GM23338 (cell line): ENCODE results near the gene IFITM10. TPM values are rescaled to one million over a fixed set of nuclear protein-coding genes. Genes with fewer than 3 reads are reported as not detected.

Source experiments
- ATAC-seq: fragments of 200-7000 bp; cut with Tn5 transposase; 3 replicates; pipeline ENCODE4 v1.9.1; 2020
- DNase-seq: peaks from one replicate; pipeline ENCODE4 v3.0.0-alpha.2; 2015; ENCODE audit warnings: low spot score
- H2AFZ ChIP-seq: fragments of 200-600 bp; sonication (generic); 2 replicates; pipeline ENCODE4 v1.8.0; 2016; ENCODE audit warnings: antibody characterized with exemption, mild to moderate bottlenecking, moderate library complexity
- H3F3A ChIP-seq: fragments of 200-600 bp; sonication (generic); replicated peaks from 2 replicates; pipeline ENCODE4 v1.8.0; 2017; ENCODE audit warnings: antibody characterized with exemption, mixed run types, low read depth
- H3K27ac ChIP-seq: fragments of 200-600 bp; sonication (generic); 2 replicates; pipeline ENCODE4 v1.6.1; 2016; ENCODE audit warnings: low read depth
- H3K27me3 ChIP-seq: fragments of 200-600 bp; sonication (generic); 2 replicates; pipeline ENCODE4 v1.8.0; 2016; ENCODE audit warnings: mild to moderate bottlenecking, mixed run types, moderate library complexity; ENCODE audit not compliant: insufficient read depth
- H3K36me3 ChIP-seq: fragments of 200-600 bp; sonication (generic); 2 replicates; pipeline ENCODE4 v1.8.0; 2016; ENCODE audit warnings: mild to moderate bottlenecking; ENCODE audit not compliant: insufficient read depth
- H3K4me1 ChIP-seq: fragments of 200-600 bp; sonication (generic); 2 replicates; pipeline ENCODE4 v1.8.0; 2016; ENCODE audit warnings: mild to moderate bottlenecking, moderate library complexity; ENCODE audit not compliant: insufficient read depth
- H3K4me2 ChIP-seq: fragments of 200-600 bp; sonication (generic); 2 replicates; pipeline ENCODE4 v1.7.1; 2017; ENCODE audit warnings: mixed run types
- H3K4me3 ChIP-seq: fragments of 200-600 bp; sonication (generic); 2 replicates; pipeline ENCODE4 v1.6.1; 2016; ENCODE audit warnings: mixed run types
- H3K79me2 ChIP-seq: fragments of 200-600 bp; sonication (generic); replicated peaks from 2 replicates; pipeline ENCODE4 v1.8.0; 2017; ENCODE audit warnings: mild to moderate bottlenecking; ENCODE audit not compliant: insufficient read depth
- H3K9me2 ChIP-seq: fragments of 200-600 bp; sonication (generic); 2 replicates; pipeline ENCODE4 v1.8.0; 2017; ENCODE audit not compliant: insufficient read depth
- H4K20me1 ChIP-seq: fragments of 200-600 bp; sonication (generic); replicated peaks from 2 replicates; pipeline ENCODE4 v1.8.0; 2017; ENCODE audit warnings: mild to moderate bottlenecking; ENCODE audit not compliant: insufficient read depth
- H3K27ac Mint-ChIP-seq: 2 replicates; pipeline ENCODE4 v1.8.0; 2020; ENCODE audit warnings: inconsistent platforms, mild to moderate bottlenecking, moderate library complexity, mixed read lengths
- H3K27me3 Mint-ChIP-seq: 3 replicates; pipeline ENCODE4 v1.8.0; 2022; ENCODE audit warnings: low read depth, mild to moderate bottlenecking, moderate library complexity, mixed read lengths, inconsistent platforms; ENCODE audit not compliant: insufficient read depth, poor library complexity
- H3K36me3 Mint-ChIP-seq: 3 replicates; pipeline ENCODE4 v1.8.0; 2021; ENCODE audit warnings: low read depth, mild to moderate bottlenecking, inconsistent platforms, moderate library complexity, mixed read lengths
- H3K4me1 Mint-ChIP-seq: 3 replicates; pipeline ENCODE4 v1.8.0; 2020; ENCODE audit warnings: mild to moderate bottlenecking, inconsistent platforms, mixed read lengths
- H3K4me3 Mint-ChIP-seq: 3 replicates; pipeline ENCODE4 v1.8.0; 2021; ENCODE audit warnings: moderate library complexity, mild to moderate bottlenecking, inconsistent platforms, mixed read lengths
- H3K9me3 Mint-ChIP-seq: 3 replicates; pipeline ENCODE4 v1.8.0; 2020; ENCODE audit warnings: moderate library complexity, mild to moderate bottlenecking, inconsistent platforms, mixed read lengths
- EZH2phosphoT487 ChIP-seq: fragments of 200-600 bp; sonication (generic); IDR thresholded peaks from one replicate; pipeline ENCODE4 v1.8.1; 2018; ENCODE audit warnings: antibody characterized with exemption; ENCODE audit not compliant: unreplicated experiment
- ZNF331 ChIP-seq: fragments of 250-450 bp; sonication (Bioruptor Pico); IDR thresholded peaks from 2 replicates; pipeline ENCODE4 v1.5.0; 2020; ENCODE audit warnings: low read depth, mild to moderate bottlenecking, moderate library complexity
- polyA plus RNA-seq: library from polyadenylated mRNA; unstranded; fragments of >200 nt; fragmentation: Nextera tagmentation; extraction: Ambion mirVana; gene quantifications from 2 replicates; pipeline ENCODE4 v1.2.1, GENCODE V29; 2016
- total RNA-seq: library from RNA; depleted of rRNA; stranded (reverse); fragments of >200 nt; shearing (Covaris generic); gene quantifications from 2 replicates; pipeline ENCODE4 v1.2.3, GENCODE V29; 2014
- TF ChIP-seq, protein P1 (sequence below): IDR thresholded peaks from one replicate; pipeline ENCODE4 v1.6.1; 2018; ENCODE audit warnings: antibody characterized with exemption; ENCODE audit not compliant: unreplicated experiment
- TF ChIP-seq, protein P2 (sequence below): fragments of 250-450 bp; sonication (Bioruptor Pico); IDR thresholded peaks from 2 replicates; pipeline ENCODE4 v1.5.0; 2020; ENCODE audit warnings: mild to moderate bottlenecking, moderate library complexity
- TF ChIP-seq, protein P3 (sequence below), 2 experiments: fragments of 200-600 bp in 1 of 2; sonication (generic) in 1 of 2; conservative IDR thresholded peaks; 2 replicates each; pipeline versions ENCODE4 v1.5.1 to v1.6.1; 2016 to 2017; ENCODE audit warnings: antibody characterized with exemption in 2 of 2, low read depth in 2 of 2, mild to moderate bottlenecking in 2 of 2, moderate library complexity in 1 of 2

Gene IFITM10
- total and polyA plus RNA-seq, 2 experiments from 2014 or later, result 0.06 TPM; not detected in 1

DNA sequence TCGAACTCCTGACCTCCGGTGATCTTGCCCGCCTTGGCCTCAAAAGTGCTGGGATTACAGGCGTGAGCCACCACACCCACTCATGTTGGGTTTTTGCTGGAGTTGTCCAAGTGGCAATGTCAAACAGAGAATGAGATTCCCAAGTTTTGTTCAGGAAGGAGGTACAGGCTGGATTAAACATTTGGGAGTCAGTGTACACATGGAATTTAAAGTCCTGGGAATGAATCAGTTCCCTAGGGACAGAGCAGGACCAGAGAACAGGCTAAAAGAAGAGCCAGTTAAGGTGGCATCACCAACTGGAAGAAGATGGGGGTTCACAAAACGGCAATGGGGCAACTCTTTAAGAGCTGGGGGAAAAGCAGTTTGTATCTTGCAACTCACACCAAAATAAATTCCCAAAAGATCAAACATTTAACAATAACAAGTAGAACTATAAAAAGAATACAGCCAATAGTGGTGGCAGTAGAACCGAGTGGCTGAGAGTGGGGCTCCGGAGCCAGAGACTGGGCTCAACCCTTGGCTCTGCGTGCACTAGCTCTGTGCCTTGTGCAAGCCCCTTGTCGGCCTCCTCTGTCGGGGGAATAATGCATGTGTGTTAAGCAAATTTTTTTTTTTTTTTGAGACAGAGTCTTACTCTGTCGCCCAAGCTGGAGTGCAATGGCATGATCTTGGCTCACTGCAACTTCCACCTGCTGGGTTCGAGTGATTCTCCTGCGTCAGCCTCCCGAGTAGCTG is 47.2 kb upstream of the IFITM10 start:
- no peak overlapping the region for H3K27ac ChIP-seq
- no peaks in the 10 kb centered on the region for H4K20me1 ChIP-seq
- H2AFZ ChIP-seq, result no peak overlapping the region
- no peaks in the 10 kb centered on the region for H3K9me2 ChIP-seq
- H3K4me3 Mint-ChIP-seq, result no peak overlapping the region
- no peak for DNase-seq
- H3K79me2 ChIP-seq, result no peaks in the 10 kb centered on the region
- peaks cover 2% of the 10 kb centered on the region for H3K27me3 Mint-ChIP-seq
- H3K9me3 Mint-ChIP-seq, result no peaks in the 10 kb centered on the region
- no peaks in the 10 kb centered on the region for H3K4me1 ChIP-seq
- TF ChIP-seq, protein P1, sequence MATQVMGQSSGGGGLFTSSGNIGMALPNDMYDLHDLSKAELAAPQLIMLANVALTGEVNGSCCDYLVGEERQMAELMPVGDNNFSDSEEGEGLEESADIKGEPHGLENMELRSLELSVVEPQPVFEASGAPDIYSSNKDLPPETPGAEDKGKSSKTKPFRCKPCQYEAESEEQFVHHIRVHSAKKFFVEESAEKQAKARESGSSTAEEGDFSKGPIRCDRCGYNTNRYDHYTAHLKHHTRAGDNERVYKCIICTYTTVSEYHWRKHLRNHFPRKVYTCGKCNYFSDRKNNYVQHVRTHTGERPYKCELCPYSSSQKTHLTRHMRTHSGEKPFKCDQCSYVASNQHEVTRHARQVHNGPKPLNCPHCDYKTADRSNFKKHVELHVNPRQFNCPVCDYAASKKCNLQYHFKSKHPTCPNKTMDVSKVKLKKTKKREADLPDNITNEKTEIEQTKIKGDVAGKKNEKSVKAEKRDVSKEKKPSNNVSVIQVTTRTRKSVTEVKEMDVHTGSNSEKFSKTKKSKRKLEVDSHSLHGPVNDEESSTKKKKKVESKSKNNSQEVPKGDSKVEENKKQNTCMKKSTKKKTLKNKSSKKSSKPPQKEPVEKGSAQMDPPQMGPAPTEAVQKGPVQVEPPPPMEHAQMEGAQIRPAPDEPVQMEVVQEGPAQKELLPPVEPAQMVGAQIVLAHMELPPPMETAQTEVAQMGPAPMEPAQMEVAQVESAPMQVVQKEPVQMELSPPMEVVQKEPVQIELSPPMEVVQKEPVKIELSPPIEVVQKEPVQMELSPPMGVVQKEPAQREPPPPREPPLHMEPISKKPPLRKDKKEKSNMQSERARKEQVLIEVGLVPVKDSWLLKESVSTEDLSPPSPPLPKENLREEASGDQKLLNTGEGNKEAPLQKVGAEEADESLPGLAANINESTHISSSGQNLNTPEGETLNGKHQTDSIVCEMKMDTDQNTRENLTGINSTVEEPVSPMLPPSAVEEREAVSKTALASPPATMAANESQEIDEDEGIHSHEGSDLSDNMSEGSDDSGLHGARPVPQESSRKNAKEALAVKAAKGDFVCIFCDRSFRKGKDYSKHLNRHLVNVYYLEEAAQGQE, result no peak
- TF ChIP-seq ZNF331 (CRISPR knock-in tag) (no peak), EZH2phosphoT487 (no peak)
- H3K27me3 ChIP-seq, result no peaks in the 10 kb centered on the region
- no peak overlapping the region for H3K27ac Mint-ChIP-seq
- H3F3A ChIP-seq, result no peaks in the 10 kb centered on the region
- no peaks in the 10 kb centered on the region for H3K4me1 Mint-ChIP-seq
- no peak overlapping the region for H3K4me2 ChIP-seq
- H3K4me3 ChIP-seq, result no peak overlapping the region
- H3K36me3 ChIP-seq, result no peaks in the 10 kb centered on the region
- no peak for ATAC-seq
- no peaks in the 10 kb centered on the region for H3K36me3 Mint-ChIP-seq

DNA sequence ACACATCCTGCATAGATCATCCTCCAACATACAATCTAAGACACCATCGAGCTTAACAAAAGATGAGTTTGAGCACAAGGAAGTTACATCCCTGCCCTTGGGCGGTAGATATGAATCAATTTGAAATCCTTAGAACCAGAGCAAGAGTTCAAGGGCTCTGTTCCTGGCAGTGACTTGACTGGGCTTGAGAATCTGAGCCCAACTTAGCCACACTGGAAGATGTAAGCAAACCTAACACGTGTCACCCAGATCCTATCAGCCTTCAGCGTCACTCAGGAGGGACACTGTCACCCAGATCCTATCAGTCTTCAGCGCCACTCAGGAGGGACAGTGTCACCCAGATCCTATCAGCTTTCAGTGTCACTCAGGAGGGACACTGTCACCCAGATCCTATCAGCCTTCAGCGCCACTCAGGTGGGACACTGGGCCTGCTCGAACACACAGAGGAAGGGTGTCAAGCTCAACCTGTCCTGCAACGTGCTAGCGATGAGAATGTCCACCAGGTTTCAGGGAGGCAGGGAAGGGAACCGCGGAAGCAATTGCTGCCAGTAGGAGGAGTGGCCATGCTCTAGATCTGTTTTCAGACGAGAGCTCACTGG is 46.1 kb upstream of the IFITM10 start:
- TF ChIP-seq, protein P2, sequence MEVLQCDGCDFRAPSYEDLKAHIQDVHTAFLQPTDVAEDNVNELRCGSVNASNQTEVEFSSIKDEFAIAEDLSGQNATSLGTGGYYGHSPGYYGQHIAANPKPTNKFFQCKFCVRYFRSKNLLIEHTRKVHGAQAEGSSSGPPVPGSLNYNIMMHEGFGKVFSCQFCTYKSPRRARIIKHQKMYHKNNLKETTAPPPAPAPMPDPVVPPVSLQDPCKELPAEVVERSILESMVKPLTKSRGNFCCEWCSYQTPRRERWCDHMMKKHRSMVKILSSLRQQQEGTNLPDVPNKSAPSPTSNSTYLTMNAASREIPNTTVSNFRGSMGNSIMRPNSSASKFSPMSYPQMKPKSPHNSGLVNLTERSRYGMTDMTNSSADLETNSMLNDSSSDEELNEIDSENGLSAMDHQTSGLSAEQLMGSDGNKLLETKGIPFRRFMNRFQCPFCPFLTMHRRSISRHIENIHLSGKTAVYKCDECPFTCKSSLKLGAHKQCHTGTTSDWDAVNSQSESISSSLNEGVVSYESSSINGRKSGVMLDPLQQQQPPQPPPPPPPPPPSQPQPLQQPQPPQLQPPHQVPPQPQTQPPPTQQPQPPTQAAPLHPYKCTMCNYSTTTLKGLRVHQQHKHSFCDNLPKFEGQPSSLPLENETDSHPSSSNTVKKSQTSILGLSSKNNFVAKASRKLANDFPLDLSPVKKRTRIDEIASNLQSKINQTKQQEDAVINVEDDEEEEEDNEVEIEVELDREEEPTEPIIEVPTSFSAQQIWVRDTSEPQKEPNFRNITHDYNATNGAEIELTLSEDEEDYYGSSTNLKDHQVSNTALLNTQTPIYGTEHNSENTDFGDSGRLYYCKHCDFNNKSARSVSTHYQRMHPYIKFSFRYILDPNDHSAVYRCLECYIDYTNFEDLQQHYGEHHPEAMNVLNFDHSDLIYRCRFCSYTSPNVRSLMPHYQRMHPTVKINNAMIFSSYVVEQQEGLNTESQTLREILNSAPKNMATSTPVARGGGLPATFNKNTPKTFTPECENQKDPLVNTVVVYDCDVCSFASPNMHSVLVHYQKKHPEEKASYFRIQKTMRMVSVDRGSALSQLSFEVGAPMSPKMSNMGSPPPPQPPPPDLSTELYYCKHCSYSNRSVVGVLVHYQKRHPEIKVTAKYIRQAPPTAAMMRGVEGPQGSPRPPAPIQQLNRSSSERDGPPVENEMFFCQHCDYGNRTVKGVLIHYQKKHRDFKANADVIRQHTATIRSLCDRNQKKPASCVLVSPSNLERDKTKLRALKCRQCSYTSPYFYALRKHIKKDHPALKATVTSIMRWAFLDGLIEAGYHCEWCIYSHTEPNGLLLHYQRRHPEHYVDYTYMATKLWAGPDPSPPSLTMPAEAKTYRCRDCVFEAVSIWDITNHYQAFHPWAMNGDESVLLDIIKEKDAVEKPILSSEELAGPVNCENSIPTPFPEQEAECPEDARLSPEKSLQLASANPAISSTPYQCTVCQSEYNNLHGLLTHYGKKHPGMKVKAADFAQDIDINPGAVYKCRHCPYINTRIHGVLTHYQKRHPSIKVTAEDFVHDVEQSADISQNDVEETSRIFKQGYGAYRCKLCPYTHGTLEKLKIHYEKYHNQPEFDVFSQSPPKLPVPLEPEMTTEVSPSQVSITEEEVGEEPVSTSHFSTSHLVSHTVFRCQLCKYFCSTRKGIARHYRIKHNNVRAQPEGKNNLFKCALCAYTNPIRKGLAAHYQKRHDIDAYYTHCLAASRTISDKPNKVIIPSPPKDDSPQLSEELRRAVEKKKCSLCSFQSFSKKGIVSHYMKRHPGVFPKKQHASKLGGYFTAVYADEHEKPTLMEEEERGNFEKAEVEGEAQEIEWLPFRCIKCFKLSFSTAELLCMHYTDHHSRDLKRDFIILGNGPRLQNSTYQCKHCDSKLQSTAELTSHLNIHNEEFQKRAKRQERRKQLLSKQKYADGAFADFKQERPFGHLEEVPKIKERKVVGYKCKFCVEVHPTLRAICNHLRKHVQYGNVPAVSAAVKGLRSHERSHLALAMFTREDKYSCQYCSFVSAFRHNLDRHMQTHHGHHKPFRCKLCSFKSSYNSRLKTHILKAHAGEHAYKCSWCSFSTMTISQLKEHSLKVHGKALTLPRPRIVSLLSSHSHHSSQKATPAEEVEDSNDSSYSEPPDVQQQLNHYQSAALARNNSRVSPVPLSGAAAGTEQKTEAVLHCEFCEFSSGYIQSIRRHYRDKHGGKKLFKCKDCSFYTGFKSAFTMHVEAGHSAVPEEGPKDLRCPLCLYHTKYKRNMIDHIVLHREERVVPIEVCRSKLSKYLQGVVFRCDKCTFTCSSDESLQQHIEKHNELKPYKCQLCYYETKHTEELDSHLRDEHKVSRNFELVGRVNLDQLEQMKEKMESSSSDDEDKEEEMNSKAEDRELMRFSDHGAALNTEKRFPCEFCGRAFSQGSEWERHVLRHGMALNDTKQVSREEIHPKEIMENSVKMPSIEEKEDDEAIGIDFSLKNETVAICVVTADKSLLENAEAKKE (CRISPR knock-in tag), result no peak
- TF ChIP-seq, protein P3, sequence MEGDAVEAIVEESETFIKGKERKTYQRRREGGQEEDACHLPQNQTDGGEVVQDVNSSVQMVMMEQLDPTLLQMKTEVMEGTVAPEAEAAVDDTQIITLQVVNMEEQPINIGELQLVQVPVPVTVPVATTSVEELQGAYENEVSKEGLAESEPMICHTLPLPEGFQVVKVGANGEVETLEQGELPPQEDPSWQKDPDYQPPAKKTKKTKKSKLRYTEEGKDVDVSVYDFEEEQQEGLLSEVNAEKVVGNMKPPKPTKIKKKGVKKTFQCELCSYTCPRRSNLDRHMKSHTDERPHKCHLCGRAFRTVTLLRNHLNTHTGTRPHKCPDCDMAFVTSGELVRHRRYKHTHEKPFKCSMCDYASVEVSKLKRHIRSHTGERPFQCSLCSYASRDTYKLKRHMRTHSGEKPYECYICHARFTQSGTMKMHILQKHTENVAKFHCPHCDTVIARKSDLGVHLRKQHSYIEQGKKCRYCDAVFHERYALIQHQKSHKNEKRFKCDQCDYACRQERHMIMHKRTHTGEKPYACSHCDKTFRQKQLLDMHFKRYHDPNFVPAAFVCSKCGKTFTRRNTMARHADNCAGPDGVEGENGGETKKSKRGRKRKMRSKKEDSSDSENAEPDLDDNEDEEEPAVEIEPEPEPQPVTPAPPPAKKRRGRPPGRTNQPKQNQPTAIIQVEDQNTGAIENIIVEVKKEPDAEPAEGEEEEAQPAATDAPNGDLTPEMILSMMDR (conservative IDR thresholded peaks at IDR 0.05; ENCODE audit: low read depth in 2 of 2), result peak in 1 of 2 experiments; percentile 17; a peak in 1 of 4 replicates
- no peak for TF ChIP-seq EZH2phosphoT487
- no peaks in the 10 kb centered on the region for H3K36me3 Mint-ChIP-seq
- Histone ChIP-seq H3K27ac (no peak overlapping the region), H3K4me2 (no peak overlapping the region), H3K4me1 (no peaks in the 10 kb centered on the region), H3K79me2 (no peaks in the 10 kb centered on the region), H3K36me3 (no peaks in the 10 kb centered on the region), H3K27me3 (no peaks in the 10 kb centered on the region), H2AFZ (no peak overlapping the region), H3F3A (no peaks in the 10 kb centered on the region), H3K9me2 (no peaks in the 10 kb centered on the region), H3K4me3 (no peak overlapping the region), H4K20me1 (no peaks in the 10 kb centered on the region)
- H3K27me3 Mint-ChIP-seq, result peaks cover 2% of the 10 kb centered on the region
- no peak overlapping the region for H3K27ac Mint-ChIP-seq
- H3K9me3 Mint-ChIP-seq, result no peaks in the 10 kb centered on the region
- ATAC-seq (peak; percentile 76), DNase-seq (peak; percentile 50)
- H3K4me1 Mint-ChIP-seq, result no peaks in the 10 kb centered on the region
- no peak overlapping the region for H3K4me3 Mint-ChIP-seq
